C4-2B (cell line): ENCODE data around the gene ARRB1.
A peak's percentile ranks its signal among the peaks of the same experiment; 100 is the strongest.

ENCODE experiments used
- H3K27ac ChIP-seq: fragments of 450-650 bp; 2 replicates; pipeline ENCODE4 v1.5.1; 2017
- ZFX ChIP-seq: fragments of 450-650 bp; IDR thresholded peaks from 2 replicates; pipeline ENCODE4 v1.6.1; 2017
- TF ChIP-seq, protein P1 (sequence below): fragments of 450-650 bp; conservative IDR thresholded peaks from 2 replicates; pipeline ENCODE4 v1.5.1; 2017; ENCODE audit warnings: mild to moderate bottlenecking

ARRB1 gene

DNA sequence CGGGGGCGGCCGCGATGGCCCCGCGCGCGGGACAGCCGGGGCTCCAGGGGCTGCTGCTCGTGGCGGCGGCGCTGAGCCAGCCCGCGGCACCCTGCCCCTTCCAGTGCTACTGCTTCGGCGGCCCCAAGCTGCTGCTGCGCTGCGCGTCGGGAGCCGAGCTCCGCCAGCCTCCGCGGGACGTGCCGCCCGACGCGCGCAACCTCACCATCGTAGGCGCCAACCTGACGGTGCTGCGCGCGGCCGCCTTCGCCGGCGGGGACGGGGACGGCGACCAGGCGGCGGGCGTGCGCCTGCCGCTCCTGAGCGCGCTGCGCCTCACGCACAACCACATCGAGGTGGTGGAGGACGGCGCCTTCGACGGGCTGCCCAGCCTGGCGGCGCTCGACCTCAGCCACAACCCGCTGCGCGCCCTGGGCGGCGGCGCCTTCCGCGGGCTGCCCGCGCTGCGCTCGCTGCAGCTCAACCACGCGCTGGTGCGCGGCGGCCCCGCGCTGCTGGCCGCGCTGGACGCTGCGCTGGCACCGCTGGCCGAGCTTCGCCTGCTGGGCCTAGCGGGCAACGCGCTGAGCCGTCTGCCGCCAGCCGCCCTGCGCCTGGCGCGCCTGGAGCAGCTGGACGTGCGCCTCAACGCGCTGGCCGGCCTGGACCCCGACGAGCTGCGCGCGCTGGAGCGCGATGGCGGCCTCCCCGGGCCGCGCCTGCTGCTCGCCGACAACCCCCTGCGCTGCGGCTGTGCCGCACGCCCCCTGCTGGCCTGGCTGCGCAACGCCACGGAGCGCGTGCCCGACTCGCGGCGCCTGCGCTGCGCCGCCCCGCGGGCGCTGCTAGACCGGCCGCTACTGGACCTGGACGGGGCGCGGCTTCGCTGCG lies 110.2 kb downstream of the ARRB1 start:
- TF ChIP-seq, protein P1, sequence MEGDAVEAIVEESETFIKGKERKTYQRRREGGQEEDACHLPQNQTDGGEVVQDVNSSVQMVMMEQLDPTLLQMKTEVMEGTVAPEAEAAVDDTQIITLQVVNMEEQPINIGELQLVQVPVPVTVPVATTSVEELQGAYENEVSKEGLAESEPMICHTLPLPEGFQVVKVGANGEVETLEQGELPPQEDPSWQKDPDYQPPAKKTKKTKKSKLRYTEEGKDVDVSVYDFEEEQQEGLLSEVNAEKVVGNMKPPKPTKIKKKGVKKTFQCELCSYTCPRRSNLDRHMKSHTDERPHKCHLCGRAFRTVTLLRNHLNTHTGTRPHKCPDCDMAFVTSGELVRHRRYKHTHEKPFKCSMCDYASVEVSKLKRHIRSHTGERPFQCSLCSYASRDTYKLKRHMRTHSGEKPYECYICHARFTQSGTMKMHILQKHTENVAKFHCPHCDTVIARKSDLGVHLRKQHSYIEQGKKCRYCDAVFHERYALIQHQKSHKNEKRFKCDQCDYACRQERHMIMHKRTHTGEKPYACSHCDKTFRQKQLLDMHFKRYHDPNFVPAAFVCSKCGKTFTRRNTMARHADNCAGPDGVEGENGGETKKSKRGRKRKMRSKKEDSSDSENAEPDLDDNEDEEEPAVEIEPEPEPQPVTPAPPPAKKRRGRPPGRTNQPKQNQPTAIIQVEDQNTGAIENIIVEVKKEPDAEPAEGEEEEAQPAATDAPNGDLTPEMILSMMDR, result peak; percentile 100
- peak; percentile 57; the same call in 1 of the 2 replicates for TF ChIP-seq ZFX
- H3K27ac ChIP-seq, result no peak overlapping the region

DNA sequence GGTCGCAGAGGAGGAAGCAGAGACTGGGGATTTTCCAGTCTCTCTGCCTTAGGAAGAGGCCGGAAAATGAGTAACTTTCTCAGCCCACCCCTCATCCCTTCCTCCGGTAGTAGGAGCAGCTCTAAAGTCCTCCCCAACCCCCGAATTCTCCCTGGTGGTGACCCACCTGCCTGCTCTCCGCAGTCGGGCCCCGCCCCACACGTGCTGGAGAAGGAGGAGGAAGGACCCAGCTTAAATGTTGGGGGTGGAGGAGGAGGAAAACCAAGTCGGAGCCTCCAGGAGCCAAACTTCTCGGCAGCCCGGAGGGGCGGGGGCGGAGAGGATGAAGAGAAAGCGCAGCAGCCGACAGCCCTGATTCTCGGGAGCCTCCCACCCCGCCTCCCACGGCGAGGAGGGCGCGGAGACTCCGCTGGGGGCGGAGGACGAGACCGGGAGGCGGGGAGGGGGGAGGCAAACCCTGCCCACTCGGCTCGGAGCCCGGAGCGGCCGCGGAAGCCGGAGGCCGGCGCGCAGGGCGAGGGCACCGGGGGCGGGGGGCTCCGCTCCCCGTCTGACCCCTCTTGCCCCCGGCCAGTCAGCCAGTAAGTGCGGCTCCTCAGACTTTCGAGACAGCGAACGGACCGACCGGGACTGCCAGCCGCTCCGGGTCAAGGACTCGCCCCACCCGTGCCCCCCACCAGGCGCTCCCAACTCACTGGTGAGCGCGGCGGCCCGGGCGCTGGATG lies 111.0 kb downstream of the ARRB1 start, which contains the start of gene TPBGL:
TSS of gene TPBGL (plus strand) at position 464 of the 725 bp plus-strand sequence. CDS start 276 bp downstream, outside the sequence.
- TF ChIP-seq, protein P1, result no peak
- TF ChIP-seq ZFX, result no peak

DNA sequence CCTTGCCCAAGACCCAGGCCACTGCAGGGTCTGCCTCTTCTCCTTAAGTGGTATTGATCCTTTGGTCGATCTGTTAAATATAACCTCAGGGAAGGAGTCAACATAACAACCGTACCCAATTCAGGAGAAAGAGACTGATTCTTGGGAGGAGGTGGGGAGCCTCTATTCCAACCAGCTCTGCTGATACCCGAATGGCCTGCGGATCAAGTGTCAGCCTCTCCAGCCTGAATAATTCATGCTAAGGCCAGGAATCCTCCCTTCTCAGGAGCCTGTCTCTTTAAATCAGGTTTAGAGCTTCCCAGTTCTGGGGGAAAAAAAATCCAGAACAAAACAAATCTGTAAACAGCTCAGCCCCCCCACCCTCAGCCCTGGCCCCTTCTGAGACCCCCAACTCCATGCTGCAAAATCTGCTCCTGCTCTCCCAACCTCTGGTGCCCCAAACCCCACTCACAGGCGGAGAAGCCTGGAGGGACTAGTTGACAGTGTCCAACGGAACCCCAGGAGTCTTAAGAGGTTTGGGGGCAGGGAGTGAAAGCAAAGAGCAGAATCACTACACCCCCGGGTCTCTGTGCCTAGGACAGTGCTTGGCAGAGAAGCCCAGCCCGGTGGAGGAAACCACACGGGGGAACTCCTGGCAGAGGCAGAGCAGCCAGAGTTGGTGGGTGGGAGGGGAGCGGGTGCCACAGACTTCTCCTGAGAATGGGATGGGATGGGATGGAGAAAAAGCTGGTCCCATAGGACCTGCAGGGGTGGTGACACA lies 111.8 kb downstream of the ARRB1 start:
- H3K27ac ChIP-seq, result no peak overlapping the region
- TF ChIP-seq, protein P1, result no peak
- no peak for TF ChIP-seq ZFX

More for the DNA sequence above, 111.0 kb downstream of the ARRB1 start, which contains the start of gene TPBGL:
- H3K27ac ChIP-seq, result no peak within 1 kb of the TSS

DNA sequence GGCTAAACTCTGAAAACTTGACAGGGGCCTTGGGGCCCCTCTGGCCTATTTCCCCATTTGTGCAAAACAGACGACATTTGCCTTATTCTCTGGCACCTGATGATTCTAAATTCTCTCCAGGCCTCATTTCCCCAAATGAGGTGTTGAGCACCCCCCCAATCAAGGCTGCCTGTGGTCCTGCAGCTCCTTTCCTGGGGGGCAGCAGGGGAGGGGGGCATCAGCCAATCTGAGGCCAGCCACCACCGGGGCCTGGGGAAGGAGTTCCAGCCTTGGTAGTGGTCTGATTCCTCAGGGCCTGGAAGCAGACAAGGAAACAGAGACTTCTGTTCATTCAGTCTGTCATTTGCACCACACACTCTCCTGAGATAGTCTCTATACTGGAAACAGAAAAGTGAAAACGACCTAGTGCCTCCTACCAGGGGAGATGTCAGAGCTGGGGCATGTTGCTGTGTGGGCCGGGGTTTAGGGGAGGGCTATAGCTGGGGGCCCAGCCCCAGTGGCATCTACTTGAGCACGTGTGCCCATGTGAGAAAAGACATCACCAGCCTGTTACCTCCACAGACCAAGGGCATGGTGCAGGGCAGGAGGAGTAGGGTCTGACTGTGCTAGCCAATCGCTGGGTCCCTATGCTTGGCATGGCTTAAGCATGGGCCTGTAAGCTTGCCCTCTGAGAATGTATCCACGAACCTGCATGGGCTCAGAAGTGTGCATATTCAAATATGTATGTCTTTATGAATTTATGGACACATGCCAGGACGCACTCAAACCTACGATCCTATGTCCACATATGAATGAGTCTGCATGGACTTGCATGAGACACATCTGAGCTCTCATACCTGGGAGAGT lies 112.6 kb downstream of the ARRB1 start:
- no peak overlapping the region for H3K27ac ChIP-seq
- no peak for TF ChIP-seq ZFX
- TF ChIP-seq, protein P1, result no peak

DNA sequence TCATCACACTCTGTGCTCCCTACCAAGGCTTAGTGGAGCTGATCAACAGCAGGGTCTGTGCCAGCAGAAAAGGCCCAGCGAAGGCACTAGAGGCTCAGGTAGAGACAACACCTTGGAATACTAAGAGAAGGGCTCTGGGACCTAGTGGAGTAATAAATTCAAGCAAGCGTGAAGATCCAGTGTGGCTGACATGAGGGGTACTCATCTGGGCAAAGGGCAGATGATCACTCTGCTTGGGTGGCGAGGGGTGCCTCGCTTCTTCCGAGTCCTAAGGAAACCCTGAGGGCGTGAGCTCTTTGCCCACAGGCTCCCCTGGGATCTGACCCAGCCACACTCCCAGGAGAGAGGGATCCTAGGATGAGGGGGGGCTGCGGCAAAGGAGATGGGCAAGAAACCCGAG lies 114.4 kb downstream of the ARRB1 start:
- TF ChIP-seq, protein P1, result no peak
- no peak for TF ChIP-seq ZFX
- no peak overlapping the region for H3K27ac ChIP-seq

DNA sequence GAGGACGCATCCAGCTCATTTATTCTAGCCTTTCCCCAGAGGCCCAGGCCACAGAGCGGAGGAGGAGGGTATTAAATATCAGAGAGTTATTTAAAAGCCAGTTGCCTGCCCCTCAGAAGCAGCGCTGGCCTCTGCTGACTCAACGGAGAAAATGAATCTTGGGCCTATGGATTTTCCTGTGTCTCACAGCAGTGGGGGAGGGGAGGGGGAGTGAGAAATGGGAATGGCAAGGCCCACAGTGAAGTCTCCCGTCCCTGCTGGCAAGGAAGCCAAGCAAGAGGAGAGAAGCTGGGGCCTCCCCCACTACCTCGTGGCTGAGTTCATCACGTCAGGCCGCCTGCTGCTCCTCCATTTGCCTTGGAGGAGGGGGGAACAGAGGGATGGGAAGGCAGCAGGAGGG lies 115.4 kb downstream of the ARRB1 start:
- no peak overlapping the region for H3K27ac ChIP-seq
- no peak for TF ChIP-seq ZFX
- TF ChIP-seq, protein P1, result no peak
